ENCODE results near the gene DNAJB2.

DNA sequence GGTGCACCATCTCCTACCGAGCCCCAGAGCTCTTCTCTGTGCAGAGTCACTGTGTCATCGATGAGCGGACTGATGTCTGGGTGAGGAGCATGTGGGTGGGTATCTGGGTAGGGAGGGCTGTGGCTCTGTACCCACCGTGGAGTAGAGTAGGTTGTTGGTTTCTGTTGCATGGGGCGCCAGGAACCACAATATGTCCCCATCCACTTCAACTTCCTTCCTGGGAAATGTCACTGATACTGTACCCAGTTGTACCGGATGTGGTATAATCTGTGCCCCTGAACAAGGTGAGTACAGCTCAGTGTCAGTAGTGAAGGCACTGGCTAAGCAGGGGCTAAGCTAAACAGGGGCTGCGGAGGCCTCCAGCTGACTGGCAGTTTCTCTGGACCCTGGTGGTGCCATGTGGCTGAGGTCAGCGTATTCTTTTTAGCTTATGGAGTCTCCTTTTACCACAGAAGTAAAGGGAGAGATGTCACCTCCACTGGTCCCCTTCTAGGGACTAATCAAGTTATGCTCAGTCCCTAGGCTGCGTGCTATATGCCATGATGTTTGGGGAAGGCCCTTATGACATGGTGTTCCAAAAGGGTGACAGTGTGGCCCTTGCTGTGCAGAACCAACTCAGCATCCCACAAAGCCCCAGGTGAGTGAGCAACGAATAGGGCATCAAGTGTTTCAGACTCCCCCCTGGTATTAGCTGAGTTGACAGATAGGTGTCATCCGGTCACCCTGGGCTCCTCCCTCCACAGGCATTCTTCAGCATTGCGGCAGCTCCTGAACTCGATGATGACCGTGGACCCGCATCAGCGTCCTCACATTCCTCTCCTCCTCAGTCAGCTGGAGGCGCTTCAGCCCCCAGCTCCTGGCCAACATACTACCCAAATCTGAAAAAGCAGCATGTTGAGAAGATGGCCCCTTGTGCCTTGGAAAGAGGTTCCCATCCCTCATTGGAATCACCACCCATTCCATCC is 31.2 kb upstream of the DNAJB2 start:
- TF ChIP-seq, protein P1, sequence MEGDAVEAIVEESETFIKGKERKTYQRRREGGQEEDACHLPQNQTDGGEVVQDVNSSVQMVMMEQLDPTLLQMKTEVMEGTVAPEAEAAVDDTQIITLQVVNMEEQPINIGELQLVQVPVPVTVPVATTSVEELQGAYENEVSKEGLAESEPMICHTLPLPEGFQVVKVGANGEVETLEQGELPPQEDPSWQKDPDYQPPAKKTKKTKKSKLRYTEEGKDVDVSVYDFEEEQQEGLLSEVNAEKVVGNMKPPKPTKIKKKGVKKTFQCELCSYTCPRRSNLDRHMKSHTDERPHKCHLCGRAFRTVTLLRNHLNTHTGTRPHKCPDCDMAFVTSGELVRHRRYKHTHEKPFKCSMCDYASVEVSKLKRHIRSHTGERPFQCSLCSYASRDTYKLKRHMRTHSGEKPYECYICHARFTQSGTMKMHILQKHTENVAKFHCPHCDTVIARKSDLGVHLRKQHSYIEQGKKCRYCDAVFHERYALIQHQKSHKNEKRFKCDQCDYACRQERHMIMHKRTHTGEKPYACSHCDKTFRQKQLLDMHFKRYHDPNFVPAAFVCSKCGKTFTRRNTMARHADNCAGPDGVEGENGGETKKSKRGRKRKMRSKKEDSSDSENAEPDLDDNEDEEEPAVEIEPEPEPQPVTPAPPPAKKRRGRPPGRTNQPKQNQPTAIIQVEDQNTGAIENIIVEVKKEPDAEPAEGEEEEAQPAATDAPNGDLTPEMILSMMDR (conservative IDR thresholded peaks at IDR 0.05) = no peak
- TF ChIP-seq ZFX (IDR thresholded peaks at IDR 0.05) = no peak

Data from C4-2B (cell line).